Measurements from ENCODE around the gene ELAPOR1.
"Not testable (repeated sequence)": the region's sequence is repeated elsewhere in the genome, so short reads cannot be mapped to it uniquely, and the experiment has no call there.

The ELAPOR1 gene

DNA sequence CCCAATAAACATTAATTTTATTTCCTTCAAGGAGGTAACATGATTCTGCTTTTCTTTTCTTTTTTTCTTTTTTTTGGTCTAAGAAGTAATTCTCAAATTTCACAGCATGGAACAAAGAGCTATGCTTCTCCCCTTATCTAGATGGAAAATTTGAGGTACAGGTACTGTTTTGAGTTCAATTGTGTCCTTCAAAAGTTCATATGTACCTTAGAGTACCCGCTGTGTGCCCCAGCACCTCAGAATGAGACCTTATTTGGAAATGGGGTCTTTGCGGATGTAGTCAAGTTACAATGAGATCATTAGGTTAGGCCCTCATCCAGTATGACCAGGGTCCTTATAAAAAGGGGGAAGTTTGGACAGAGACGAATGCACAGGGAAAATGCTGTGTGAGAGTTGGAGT lies 22.0 kb downstream of the ELAPOR1 start:
- H3K4me3 ChIP-seq (ENCODE audit: low read depth, low read length) = no peak overlapping the region
- no peak for DNase-seq (ENCODE audit: low read depth)
- TF ChIP-seq, protein P1, sequence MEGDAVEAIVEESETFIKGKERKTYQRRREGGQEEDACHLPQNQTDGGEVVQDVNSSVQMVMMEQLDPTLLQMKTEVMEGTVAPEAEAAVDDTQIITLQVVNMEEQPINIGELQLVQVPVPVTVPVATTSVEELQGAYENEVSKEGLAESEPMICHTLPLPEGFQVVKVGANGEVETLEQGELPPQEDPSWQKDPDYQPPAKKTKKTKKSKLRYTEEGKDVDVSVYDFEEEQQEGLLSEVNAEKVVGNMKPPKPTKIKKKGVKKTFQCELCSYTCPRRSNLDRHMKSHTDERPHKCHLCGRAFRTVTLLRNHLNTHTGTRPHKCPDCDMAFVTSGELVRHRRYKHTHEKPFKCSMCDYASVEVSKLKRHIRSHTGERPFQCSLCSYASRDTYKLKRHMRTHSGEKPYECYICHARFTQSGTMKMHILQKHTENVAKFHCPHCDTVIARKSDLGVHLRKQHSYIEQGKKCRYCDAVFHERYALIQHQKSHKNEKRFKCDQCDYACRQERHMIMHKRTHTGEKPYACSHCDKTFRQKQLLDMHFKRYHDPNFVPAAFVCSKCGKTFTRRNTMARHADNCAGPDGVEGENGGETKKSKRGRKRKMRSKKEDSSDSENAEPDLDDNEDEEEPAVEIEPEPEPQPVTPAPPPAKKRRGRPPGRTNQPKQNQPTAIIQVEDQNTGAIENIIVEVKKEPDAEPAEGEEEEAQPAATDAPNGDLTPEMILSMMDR (IDR thresholded peaks at IDR 0.05; ENCODE audit: low read depth, low read length, missing control alignments) = no peak

- TF ChIP-seq, protein P1 (IDR thresholded peaks at IDR 0.05; ENCODE audit: low read depth, low read length, missing control alignments) = no peak
- H3K4me3 ChIP-seq (ENCODE audit: low read depth, low read length) = no peak overlapping the region
- no peak for DNase-seq (ENCODE audit: low read depth)
Measured at GRCh38 chr1:109136766-109137165, 22.9 kb downstream of the ELAPOR1 start.

- no peak for DNase-seq (ENCODE audit: low read depth)
- TF ChIP-seq, protein P1 (IDR thresholded peaks at IDR 0.05; ENCODE audit: low read depth, low read length, missing control alignments) = no peak
Measured at GRCh38 chr1:109137958-109138357, 24.0 kb downstream of the ELAPOR1 start.

DNA sequence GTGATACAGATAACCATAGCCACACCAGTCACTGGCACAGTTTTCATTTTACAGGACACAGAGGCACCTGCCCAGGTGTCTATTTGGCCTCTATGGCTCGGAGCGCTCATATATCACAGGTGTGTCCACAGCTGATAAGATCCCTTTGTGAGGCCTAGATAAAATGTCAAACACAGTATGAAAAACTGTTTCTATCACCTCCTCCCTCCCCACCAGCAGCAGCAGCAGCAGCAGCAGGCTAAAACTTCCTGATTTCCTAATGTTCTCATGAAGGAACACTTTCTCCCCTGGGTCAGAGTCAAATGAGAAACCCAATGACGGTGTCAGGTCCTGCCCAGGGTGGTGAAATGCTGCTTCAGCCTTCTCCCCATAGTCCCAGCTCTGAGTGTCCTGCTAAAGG lies 24.4 kb downstream of the ELAPOR1 start:
- no peak for DNase-seq (ENCODE audit: low read depth)
- no peak overlapping the region for H3K4me3 ChIP-seq (ENCODE audit: low read depth, low read length)
- TF ChIP-seq, protein P1 (IDR thresholded peaks at IDR 0.05; ENCODE audit: low read depth, low read length, missing control alignments) = no peak

More at GRCh38 chr1:109137958-109138357, 24.0 kb downstream of the ELAPOR1 start:
- H3K4me3 ChIP-seq (ENCODE audit: low read depth, low read length) = no peak overlapping the region

DNA sequence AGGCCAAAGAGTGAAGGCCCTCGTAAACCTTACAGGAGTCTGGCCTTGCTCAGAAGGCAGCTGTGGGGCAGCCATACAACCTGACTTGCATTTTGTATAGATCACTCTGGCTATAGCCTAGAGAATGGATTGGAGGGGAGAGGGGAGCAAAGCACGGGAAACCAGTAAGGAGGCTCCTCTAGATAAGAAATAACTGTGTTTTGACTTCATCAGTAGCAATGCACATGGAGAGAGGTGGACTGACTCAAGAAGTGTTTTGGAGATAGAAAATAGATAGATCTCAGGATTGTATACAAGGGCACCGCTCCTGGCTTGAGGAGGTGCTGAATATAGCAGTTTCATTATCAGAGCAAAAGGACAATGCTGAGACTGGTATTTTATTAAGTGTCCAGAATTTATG lies 26.5 kb downstream of the ELAPOR1 start:
- DNase-seq (ENCODE audit: low read depth) = no peak
- H3K4me3 ChIP-seq (ENCODE audit: low read depth, low read length) = no peak overlapping the region
- TF ChIP-seq, protein P1 (IDR thresholded peaks at IDR 0.05; ENCODE audit: low read depth, low read length, missing control alignments) = no peak

DNA sequence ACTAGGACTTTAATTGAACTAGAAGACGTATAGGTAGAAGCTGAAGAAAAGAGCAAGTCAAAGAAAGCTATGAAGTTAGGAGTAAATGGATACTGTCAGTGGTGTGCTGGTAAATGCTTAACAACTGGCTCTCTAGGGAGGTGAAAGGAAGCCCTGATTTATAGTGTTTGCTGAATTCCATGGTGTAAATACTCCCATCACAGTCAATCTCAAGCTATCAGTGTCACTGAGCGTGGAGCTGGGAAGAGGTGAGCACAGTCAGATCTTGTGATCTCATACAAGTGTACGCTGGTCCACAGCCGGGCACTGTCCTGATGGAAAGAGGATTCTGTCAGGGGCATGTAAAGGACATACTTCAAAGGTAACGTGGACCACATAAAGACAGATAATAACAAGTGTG lies 28.3 kb downstream of the ELAPOR1 start:
- no peak overlapping the region for H3K4me3 ChIP-seq (ENCODE audit: low read depth, low read length)
- no peak for DNase-seq (ENCODE audit: low read depth)

DNA sequence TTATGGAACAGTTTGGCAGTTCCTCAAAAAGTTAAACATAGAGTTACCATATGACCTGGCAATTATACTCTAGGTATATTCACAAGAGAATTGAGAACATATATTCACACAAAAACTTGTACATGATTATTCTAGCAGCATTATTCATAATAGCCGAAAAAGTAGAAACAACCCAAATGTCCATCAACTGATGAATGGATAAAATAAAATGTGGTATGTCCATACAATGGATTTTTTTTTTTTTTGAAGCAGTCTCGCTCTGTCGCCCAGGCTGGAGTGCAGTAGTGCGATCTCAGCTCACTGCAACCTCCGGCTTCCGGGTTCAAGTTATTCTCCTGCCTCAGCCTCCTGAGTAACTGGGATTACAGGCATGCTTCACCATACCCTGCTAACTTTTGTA lies 28.8 kb downstream of the ELAPOR1 start:
- H3K4me3 ChIP-seq (ENCODE audit: low read depth, low read length); DNase-seq (ENCODE audit: low read depth): not testable (repeated sequence)

More for the DNA sequence above, 28.3 kb downstream of the ELAPOR1 start:
- TF ChIP-seq, protein P1 (IDR thresholded peaks at IDR 0.05; ENCODE audit: low read depth, low read length, missing control alignments) = no peak
